ENCODE measurements around the gene DYSF.

DYSF gene

DNA sequence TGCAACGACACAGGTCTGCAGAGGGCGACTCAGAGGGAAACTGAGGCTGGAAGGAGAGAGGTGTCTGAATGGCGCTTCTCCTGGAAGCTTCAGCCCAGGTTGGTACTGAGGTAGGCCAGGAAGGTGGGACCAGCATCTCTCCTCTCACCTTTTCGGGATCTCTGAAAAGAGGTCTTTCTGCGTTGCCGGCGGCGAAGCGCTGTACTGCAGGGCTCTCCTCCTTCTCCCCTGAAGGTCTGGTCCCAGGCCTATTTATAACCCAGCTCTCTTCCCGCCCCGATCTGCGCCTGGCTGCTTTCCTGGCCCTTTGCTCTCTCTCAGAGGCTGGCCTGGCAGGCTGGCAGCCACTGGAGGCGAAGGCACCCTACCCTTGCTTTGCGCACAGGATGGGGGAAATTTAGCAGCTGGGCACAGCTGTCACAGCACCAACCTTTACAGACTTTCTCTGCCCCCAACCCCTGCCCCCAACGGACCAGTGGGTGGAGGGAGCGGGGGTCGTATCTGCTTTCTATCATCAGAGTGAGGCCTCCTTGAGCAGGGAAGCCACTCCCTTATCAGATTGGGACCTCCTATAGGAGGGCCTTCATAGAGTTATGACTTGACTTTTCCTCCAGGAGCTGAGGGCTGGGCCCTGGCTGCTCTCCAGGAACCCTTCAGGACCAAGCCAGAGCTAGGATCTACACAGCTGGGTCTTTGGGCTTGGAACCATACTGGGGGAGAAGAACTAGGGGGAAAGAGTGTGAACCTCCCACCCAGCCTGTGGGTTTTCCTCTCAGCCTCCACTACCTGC is 1.1 kb downstream of the DYSF start:
- Histone ChIP-seq H3K27me3 (no peaks in the 10 kb centered on the region), H3K36me3 (peaks cover 48% of the 10 kb centered on the region), H3K4me1 (ENCODE audit: control insufficient read depth in 1 of 2, insufficient read depth in 1 of 2, low read depth in 1 of 2, low read length in 1 of 2) (peaks cover 84 to 90% of the 10 kb centered on the region in 2 experiments), H3K9me3 (no peaks in the 10 kb centered on the region), H3K4me3 (ENCODE audit: low read depth in 1 of 2, low read length in 1 of 2) (peak overlapping the region; percentile 88 to 97), H3K27ac (peak overlapping the region; percentile 88)
- TF ChIP-seq, protein P1, sequence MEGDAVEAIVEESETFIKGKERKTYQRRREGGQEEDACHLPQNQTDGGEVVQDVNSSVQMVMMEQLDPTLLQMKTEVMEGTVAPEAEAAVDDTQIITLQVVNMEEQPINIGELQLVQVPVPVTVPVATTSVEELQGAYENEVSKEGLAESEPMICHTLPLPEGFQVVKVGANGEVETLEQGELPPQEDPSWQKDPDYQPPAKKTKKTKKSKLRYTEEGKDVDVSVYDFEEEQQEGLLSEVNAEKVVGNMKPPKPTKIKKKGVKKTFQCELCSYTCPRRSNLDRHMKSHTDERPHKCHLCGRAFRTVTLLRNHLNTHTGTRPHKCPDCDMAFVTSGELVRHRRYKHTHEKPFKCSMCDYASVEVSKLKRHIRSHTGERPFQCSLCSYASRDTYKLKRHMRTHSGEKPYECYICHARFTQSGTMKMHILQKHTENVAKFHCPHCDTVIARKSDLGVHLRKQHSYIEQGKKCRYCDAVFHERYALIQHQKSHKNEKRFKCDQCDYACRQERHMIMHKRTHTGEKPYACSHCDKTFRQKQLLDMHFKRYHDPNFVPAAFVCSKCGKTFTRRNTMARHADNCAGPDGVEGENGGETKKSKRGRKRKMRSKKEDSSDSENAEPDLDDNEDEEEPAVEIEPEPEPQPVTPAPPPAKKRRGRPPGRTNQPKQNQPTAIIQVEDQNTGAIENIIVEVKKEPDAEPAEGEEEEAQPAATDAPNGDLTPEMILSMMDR (IDR thresholded peaks at IDR 0.05): no peak

DNA sequence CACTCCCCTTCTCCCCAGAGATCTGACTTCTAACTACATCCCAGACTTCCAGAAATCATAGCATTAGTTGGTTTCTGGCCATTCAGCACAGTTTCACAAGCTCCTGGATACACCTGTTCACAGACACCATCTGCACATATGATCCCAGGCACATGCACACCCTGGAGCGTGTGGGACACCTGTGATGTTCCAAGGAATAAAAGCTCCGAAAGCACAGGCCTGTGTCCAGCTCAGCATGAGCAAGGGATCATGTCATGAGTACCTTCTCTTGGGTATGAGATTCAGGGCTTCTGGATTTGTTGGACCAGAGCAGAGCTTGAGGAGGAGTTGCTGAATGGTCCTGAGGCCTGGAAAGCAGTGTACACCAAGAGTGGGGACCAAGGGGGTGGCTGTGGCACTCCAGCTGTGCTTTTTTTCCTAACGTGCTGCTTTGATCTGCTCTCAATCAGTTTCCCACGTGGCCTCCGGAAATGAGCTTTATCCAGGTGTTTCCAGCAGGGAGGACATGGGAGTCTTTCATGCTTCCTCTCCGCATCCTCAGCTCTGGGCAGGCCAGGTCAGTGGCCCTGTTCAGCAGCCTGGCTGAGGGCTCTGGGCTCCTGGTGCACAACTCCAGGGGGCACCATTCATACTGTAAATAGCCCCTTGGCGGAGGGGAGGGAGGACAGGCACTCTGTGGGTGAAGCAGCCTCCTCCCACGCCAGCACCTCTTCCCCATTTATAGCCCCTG is 1.8 kb downstream of the DYSF start:
- peak overlapping the region; percentile 88 to 97 for H3K4me3 ChIP-seq (ENCODE audit: low read depth in 1 of 2, low read length in 1 of 2)
- TF ChIP-seq, protein P1 (IDR thresholded peaks at IDR 0.05): no peak
- H3K4me1 ChIP-seq (ENCODE audit: control insufficient read depth in 1 of 2, insufficient read depth in 1 of 2, low read depth in 1 of 2, low read length in 1 of 2): peaks cover 84 to 90% of the 10 kb centered on the region in 2 experiments
- peak overlapping the region; percentile 88 for H3K27ac ChIP-seq
- no peaks in the 10 kb centered on the region for H3K9me3 ChIP-seq
- peaks cover 55% of the 10 kb centered on the region for H3K36me3 ChIP-seq
- H3K27me3 ChIP-seq: no peaks in the 10 kb centered on the region

DNA sequence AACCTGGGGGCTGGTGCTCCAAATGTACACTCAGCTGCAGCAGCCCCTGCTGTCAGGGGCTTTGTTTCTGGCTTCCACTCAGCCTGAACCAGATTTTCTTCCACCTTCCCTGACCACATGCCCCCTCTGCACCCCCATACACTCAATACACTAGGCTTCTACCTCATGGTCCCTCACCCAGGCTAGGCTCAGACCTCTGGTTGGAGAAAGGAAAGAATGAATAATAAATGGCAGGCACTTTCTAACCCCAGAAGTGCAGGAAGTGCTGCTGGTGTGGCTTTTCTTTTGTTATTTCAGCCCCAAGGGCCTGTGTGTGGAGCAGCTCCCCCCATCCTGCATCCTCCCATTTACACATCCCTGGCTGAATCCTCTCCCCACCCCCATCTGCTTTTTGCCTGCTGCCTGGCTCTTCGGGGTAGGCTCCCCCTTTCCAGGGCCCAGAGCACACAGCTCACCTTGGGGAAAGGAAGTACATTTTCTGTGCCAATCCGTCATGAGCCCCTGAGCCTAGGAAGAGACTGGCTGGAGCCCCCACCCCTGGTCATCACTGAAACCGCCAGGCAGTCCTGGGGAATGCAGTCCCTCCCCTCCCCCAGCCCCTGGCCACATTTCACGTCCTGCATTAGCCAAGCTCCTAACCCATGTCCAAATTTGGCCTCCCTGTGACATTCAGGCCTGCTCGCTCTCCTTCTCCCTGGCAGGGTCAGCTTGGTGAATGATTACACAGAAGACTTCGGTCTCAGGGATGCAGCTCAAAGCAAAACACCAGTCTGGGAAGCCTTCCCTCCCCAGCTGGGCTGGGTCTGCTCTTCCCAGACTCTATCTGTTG is 2.6 kb downstream of the DYSF start:
- Histone ChIP-seq H3K4me3 (ENCODE audit: low read depth in 1 of 2, low read length in 1 of 2) (peak overlapping the region; percentile 88 to 97), H3K27ac (peak overlapping the region; percentile 88), H3K9me3 (no peaks in the 10 kb centered on the region), H3K27me3 (no peaks in the 10 kb centered on the region), H3K4me1 (ENCODE audit: control insufficient read depth in 1 of 2, insufficient read depth in 1 of 2, low read depth in 1 of 2, low read length in 1 of 2) (peaks cover 84 to 90% of the 10 kb centered on the region in 2 experiments), H3K36me3 (peaks cover 63% of the 10 kb centered on the region)
- TF ChIP-seq, protein P1 (IDR thresholded peaks at IDR 0.05): no peak

DNA sequence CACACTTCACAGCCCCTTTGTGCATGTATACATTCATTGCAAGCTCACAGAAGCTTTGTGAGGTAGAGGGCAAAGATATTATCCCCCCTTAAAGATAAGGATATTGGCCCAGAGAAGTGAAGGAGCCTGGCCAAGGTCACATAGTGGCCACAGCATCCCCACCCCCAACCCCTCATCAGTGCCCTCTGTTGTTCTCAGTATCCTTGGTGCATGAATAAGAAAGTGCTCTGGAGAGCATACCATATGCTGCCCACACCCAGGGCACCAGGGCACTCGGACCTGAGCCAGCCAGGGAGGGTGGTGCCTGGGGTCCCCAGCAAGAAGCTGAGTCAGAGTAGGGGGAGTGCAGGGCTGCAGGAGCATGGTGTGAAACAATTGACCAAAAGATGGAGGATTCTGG is 3.3 kb downstream of the DYSF start:
- Histone ChIP-seq H3K36me3 (peaks cover 70% of the 10 kb centered on the region), H3K4me1 (ENCODE audit: control insufficient read depth in 1 of 2, insufficient read depth in 1 of 2, low read depth in 1 of 2, low read length in 1 of 2) (peaks cover 84 to 90% of the 10 kb centered on the region in 2 experiments), H3K27me3 (no peaks in the 10 kb centered on the region), H3K9me3 (no peaks in the 10 kb centered on the region), H3K27ac (peak overlapping the region; percentile 88), H3K4me3 (ENCODE audit: low read depth in 1 of 2, low read length in 1 of 2) (peak overlapping the region; percentile 88 to 97)
- TF ChIP-seq, protein P1 (IDR thresholded peaks at IDR 0.05): no peak
